ENCODE data around the gene DHRS13. TPM values are rescaled to one million over a fixed set of nuclear protein-coding genes. Genes with fewer than 3 reads are reported as not detected.
"Not testable (repeated sequence)": the region's sequence is repeated elsewhere in the genome, so short reads cannot be mapped to it uniquely, and the experiment has no call there.

DHRS13 gene
- polyA plus RNA-seq, 6 donors from 2014 or later, result 9.4 to 17.3 (median 11.5) TPM

DNA sequence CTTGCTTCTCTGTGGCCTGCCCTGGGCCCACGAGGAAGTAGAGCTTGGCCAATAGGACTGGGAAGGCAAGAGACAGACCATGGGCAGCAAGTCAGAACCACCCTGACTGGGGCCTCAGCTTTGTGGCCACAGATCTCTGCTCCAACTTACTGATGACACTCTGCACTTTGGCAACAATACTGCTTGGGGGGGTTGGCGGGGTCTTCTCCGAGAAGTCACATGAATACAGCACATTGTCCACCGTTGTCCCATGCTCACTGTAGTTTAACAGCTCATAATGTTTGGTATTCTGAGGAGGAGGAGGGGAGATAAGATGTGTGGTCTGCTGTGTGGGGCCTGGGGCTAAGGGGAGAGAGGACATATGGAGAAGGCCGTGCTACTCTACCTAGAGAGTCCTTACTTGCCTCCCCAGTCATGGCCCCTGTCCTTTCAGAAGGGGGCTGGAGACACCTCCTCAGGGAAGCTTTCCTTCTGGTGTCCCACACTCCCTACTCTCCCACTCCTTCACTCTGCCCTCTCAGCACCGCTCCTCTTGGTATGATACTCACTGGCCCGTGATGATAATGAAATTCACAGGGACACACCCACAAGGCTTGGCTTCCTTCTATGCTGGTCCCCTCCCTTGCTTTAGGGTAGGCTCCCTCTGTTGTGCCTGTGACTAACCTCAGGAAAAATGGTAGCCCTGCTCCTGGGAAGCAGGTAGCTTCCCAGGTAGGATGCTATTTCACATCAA lies 4.0 kb upstream of the DHRS13 start:
- H3K4me3 Mint-ChIP-seq, result peak overlapping the region in 2 of 8 donors; percentile 5 to 46
- peaks cover 0 to 8% of the 10 kb centered on the region in 2 donors for H3K36me3 Mint-ChIP-seq

DNA sequence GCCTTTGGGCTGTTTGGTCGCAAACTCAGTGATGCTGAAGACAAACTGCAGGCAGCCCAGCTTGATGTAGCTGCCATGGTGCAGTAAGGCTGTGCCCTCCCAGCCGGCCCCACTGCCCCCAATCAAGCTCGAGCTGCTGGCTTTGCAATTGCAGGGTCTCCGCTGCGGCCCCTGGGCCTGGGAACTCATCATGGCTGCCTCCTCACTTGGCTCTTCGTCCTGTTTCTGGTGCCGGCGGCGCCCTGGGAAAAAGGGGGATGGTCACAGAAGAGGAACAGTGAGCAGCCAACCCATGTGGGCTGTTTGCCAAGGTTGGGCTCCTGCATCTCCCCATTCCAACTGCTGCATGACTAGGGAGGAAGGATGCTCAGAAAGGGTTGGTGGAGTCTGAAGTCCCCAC lies 3.4 kb upstream of the DHRS13 start:
- no peak for DNase-seq
- Mint-ChIP-seq H3K27me3 (no peaks in the 10 kb centered on the region), H3K9me3 (no peaks in the 10 kb centered on the region), H3K4me3 (peak overlapping the region in 2 of 8 donors; percentile 5 to 46), H3K27ac (peak overlapping the region in 1 of 6 donors; percentile 88), H3K36me3 (peaks cover 0 to 8% of the 10 kb centered on the region in 2 donors), H3K4me1 (peaks cover 17 to 22% (median 18%) of the 10 kb centered on the region in 3 donors)
- ATAC-seq (ENCODE audit: low read depth in 2 of 2), result no peak

More for the DNA sequence above, 4.0 kb upstream of the DHRS13 start:
- Mint-ChIP-seq H3K27ac (peak overlapping the region in 3 of 6 donors; percentile 64 to 88 (median 72)), H3K9me3 (no peaks in the 10 kb centered on the region), H3K4me1 (peaks cover 11 to 17% (median 14%) of the 10 kb centered on the region in 3 donors), H3K27me3 (no peaks in the 10 kb centered on the region)
- ATAC-seq (ENCODE audit: low read depth in 2 of 2) (no peak), DNase-seq (no peak)

DNA sequence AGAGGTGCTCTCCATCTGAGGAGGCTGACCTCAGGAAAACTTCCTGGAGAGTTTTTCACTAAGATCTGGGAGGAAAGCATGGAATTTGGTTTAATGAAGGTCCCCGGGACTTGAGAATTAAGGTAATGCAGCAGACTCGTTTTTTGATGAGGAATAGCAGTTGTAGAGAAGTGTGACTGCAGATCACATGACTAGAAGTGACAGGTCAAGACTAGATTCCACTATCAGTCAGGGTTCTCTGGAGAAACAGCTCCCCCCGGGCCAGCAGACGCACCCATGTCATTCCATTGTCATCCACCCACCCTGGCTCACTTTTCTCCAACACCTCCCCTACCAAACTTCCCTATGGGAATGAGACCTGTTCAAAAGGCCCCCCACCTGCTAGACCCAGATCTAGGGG lies 1.9 kb upstream of the DHRS13 start:
- Mint-ChIP-seq H3K4me3 (peak overlapping the region in 1 of 8 donors; percentile 66), H3K36me3 (peaks cover 0 to 8% of the 10 kb centered on the region in 2 donors), H3K27me3 (no peaks in the 10 kb centered on the region), H3K9me3 (no peaks in the 10 kb centered on the region), H3K4me1 (peaks cover 22 to 28% (median 23%) of the 10 kb centered on the region in 3 donors), H3K27ac (no peak overlapping the region)
- ATAC-seq (ENCODE audit: low read depth in 2 of 2) (no peak), DNase-seq (no peak)

DNA sequence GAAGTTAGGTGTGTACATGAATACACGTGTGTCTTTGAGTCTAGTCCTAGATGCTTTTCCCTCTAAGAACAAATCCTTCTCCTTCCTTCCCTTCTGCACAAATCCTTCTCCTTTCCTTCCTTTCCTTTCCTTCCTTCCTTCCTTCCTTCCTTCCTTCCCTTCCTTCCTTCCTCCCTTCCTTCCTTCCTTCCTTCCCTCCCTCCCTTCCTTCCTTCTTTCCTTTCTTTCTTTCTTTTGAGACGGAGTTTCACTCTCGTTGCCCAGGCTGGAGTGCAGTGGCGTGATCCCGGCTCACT lies 615 bp upstream of the DHRS13 start:
- DNase-seq; ATAC-seq (ENCODE audit: low read depth in 2 of 2); H3K36me3 Mint-ChIP-seq; H3K9me3 Mint-ChIP-seq; H3K27me3 Mint-ChIP-seq: not testable (repeated sequence)
- Mint-ChIP-seq H3K4me1 (peaks cover 29 to 34% (median 30%) of the 10 kb centered on the region in 3 donors), H3K4me3 (peak overlapping the region in 7 of 8 donors; percentile 2 to 91 (median 69)), H3K27ac (peak overlapping the region in 4 of 6 donors; percentile 39 to 81 (median 72))

DNA sequence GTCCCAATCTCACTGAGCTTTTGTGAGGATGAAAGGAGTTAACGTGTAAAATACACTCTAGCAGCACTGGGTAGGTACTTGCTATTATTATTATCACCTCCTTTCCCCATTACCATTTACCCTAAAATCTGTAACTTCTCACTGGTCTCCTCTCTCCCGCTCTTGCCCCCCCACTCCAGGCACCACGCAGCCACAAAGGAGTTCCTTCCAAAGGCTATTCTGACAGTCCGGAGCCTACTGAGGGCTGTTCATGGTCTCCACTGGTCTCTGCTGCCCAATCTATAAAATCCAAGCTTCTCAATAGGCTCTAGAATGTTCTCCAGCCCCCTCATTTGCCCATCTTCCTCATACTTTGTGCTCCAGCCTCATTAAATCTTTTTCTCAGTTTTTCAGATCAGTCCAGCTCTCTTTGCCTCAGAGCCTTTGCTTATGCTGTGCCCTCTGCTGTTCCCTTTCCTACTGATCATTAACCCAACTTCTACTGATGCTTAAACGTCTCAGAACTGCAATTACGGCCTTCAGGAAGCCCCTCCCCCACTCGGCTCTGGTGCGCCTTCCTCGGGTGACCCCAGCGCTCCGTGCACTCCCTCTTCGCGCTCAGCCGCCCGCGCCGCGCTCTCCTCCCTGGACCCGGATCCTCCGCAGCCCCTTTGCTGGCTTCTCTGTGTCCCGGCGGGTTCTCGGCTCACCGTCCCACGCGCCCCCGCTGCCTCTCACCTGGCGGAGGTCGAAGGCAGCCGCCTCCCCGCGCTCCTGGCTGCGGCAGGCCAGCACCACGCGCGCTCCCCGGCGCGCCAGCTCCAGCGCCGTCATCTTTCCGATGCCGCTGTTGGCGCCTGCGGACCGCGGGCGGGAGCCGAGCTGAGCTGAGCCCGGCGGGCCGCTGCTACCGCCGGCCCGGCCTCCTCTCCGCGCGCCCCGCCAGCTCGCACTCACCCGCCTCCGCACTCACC lies 737 bp downstream of the DHRS13 start:
- H3K27ac Mint-ChIP-seq, result peak overlapping the region; percentile 81 to 97 (median 92)
- DNase-seq (no peak), ATAC-seq (ENCODE audit: low read depth in 2 of 2) (peak; percentile 28 to 35)
- peaks cover 36 to 43% (median 37%) of the 10 kb centered on the region in 3 donors for H3K4me1 Mint-ChIP-seq
- peak overlapping the region; percentile 79 to 93 (median 88) for H3K4me3 Mint-ChIP-seq
- no peaks in the 10 kb centered on the region for H3K9me3 Mint-ChIP-seq
- H3K27me3 Mint-ChIP-seq, result no peaks in the 10 kb centered on the region
- H3K36me3 Mint-ChIP-seq, result peaks cover 0 to under 1% of the 10 kb centered on the region in 2 donors

DNA sequence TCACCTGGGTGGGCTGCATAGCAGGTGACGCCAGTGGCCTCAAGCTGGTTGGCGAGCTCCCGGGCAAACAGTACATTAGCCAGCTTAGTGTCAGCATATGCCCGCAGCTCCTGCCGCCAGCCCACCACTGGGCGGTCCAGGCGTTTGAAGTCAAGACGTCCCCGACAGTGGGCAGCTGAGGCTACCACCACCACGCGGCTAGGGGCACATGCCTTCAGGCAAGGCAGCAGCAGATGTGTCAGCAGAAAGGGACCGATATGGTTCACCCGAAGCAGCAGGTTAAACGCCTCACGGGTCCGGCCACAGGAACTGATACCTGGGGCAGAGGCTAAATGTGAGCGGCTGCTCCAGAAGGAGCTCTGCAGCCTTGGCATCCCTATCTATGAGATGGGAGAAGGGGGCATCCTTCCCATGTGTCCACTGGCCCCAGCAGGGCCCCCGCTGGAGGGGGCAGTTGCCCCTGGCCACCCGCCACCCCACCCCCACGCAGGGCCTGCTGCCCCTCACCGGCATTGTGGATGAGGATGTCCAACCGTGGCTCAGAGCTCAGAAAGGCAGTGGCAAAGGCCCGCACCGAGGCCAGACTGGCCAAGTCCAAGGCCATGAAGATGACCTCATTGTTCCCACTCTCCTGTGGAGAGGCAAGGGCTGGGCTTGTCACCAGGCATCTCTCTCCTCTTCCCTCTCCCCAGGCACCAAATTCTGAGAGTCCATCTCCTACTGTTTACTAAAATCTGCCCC lies 1.7 kb downstream of the DHRS13 start:
- H3K27me3 Mint-ChIP-seq, result no peaks in the 10 kb centered on the region
- no peaks in the 10 kb centered on the region for H3K36me3 Mint-ChIP-seq
- H3K27ac Mint-ChIP-seq, result peak overlapping the region in 1 of 6 donors; percentile 81
- H3K9me3 Mint-ChIP-seq, result no peaks in the 10 kb centered on the region
- DNase-seq (no peak), ATAC-seq (ENCODE audit: low read depth in 2 of 2) (no peak)
- H3K4me3 Mint-ChIP-seq, result peak overlapping the region in 7 of 8 donors; percentile 79 to 93 (median 91)
- peaks cover 42 to 52% (median 47%) of the 10 kb centered on the region in 3 donors for H3K4me1 Mint-ChIP-seq

DNA sequence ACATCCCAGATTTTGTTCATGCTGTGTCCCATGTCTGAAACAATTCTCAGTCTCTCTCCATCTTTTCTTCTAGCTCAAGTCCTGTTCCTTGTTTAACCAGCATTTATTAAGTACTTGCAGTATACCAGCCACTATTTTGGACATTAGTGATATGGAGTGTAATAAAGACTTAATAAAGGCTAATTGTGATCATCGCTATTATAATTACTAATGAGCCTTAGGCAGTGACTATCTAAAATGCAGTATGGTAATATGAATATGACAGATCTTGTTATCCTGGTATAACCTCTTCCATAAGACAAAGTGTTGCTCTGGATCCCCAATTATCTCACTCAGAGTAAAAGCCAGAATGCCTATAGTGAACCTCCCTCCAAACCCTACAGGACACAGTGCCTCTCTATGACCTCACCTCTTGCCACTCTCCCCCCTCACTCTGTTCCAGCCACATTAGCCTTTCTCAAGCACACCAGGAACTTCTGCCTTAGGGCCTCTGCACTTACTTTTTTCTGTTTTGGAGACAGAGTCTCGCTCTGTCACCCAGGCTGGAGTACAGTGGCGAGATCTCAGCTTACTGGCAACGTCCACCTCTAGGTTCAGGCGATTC lies 3.6 kb downstream of the DHRS13 start:
- peak overlapping the region in 2 of 6 donors; percentile 5 to 15 for H3K27ac Mint-ChIP-seq
- DNase-seq (no peak), ATAC-seq (ENCODE audit: low read depth in 2 of 2) (no peak)
- H3K4me3 Mint-ChIP-seq, result peak overlapping the region; percentile 6 to 94 (median 42)
- H3K4me1 Mint-ChIP-seq, result peaks cover 50 to 63% (median 56%) of the 10 kb centered on the region in 3 donors
- H3K27me3 Mint-ChIP-seq, result no peaks in the 10 kb centered on the region
- H3K36me3 Mint-ChIP-seq, result no peaks in the 10 kb centered on the region
- no peaks in the 10 kb centered on the region for H3K9me3 Mint-ChIP-seq

DNA sequence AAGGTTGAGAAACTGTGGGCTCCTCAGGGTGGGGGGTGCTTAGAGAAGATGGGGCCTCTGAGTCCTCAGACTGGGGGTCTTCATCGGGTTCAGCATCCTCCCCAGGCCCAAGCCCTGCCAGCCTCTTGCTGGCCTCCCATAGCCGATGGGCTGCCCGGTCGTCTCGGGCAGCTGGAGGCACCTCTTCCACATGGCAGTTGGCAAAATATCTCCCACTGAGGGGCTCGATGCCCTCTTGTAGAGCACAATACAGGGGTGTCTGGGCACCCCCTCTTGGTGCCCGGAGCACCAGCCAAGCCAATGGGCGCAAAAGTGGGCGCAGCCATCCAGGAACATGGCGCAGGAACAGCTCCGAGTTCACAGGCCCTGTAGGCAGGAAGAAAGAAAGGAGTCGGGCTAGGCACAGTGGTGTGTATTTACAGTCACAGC lies 4.3 kb downstream of the DHRS13 start:
- no peaks in the 10 kb centered on the region for H3K9me3 Mint-ChIP-seq
- peak overlapping the region in 6 of 8 donors; percentile 29 to 99 (median 98) for H3K4me3 Mint-ChIP-seq
- peaks cover 54 to 67% (median 54%) of the 10 kb centered on the region in 3 donors for H3K4me1 Mint-ChIP-seq
- ATAC-seq (ENCODE audit: low read depth in 2 of 2) (no peak), DNase-seq (no peak)
- H3K36me3 Mint-ChIP-seq, result no peaks in the 10 kb centered on the region
- no peaks in the 10 kb centered on the region for H3K27me3 Mint-ChIP-seq
- peak overlapping the region in 4 of 6 donors; percentile 47 to 99 (median 84) for H3K27ac Mint-ChIP-seq

DNA sequence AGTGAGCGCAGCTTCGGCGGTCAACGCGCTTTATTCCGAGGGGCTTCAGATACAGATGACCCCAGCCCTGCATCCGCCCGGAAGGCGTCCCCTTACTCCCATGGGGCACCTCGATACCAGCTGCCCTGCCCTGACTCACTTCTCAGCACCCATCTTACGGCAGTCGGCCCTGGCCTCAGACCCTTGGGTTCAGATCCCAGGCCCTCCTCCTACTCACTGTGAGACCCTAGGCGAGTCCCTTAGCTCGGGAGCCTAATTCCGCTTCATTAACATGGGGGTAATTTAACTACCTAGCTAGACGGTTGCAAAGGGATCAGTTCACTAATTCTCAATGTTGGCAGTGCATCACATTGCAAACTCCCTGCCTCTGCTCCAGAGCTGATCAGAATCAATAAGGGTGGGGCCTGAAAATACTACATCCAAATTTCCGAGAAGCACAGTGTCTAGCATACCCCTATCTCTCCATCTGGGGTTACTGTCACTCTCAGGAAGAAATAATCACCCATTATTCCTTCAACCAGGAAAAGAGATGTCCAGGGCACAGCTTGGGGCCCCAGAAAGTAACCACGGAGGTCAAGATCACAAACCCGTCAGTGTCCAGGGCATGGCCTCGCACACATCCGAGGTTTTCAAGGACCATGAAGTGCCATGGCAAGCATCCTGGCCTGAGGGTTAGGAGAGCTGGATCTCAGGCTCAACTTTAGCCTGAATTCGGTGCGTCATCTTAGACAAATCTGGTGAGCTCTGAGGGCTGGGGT lies 4.9 kb downstream of the DHRS13 start:
- Mint-ChIP-seq H3K4me3 (peak overlapping the region; percentile 94 to 99 (median 98)), H3K9me3 (no peaks in the 10 kb centered on the region), H3K4me1 (peaks cover 54 to 67% (median 54%) of the 10 kb centered on the region in 3 donors), H3K36me3 (no peaks in the 10 kb centered on the region), H3K27me3 (no peaks in the 10 kb centered on the region), H3K27ac (peak overlapping the region; percentile 91 to 99 (median 96))
- ATAC-seq (ENCODE audit: low read depth in 2 of 2) (no peak), DNase-seq (no peak)

DNA sequence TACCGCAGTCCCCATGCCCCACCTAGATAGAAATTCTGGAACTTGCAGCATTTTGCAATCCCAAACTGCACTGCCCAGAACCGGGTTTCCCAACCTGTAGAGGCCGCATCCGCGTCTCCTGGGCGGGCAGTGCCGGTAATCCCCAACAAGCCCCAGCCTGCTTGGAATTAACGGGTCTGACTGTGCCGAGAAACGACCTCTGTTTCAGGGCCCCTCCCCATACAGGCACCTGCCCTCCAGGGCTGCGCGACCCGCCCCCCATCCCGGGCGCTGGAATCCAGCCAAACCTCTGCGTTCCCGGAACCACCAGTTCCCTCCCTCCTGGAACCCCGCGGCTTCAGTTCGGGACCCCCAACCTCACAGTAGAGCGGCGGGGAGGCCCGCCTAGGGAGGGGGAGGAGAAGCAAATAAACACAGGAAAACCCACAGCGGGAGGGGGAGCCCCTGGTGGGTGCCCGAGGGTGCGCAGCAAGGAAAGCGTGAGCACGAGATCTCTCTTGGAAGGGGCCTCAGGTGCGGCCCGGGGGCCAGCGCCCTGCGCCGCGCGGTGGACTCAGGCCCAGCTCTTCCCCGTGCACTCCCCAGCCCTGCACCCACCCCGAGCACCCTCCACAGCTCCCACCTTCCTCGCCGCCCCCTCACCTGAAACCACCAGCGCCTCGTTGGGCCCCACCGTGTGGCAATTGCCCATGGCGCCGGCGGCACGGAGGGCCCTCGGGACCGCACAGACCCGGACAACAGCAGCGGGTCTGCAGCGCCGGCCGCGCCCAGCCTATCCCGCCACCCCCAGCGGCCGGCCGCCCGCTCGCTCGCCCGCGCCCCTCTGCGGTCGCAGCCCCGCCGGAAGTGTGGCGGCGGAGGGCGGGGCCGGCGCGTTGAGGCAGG lies 5.8 kb downstream of the DHRS13 start, which contains the start of gene FLOT2:
Gene FLOT2, minus strand, starts transcription at position 850 of the 885 bp plus-strand sequence. Its CDS starts 159 bp downstream, at position 691.
- Mint-ChIP-seq H3K4me1 (peaks cover 53 to 71% (median 56%) of the 10 kb centered on the region in 3 donors), H3K27me3 (no peaks in the 10 kb centered on the region), H3K9me3 (no peaks in the 10 kb centered on the region), H3K36me3 (no peaks in the 10 kb centered on the region), H3K27ac (peak within 1 kb of the TSS; percentile 91 to 99 (median 98)), H3K4me3 (peak within 1 kb of the TSS; percentile 94 to 99 (median 98))
- ATAC-seq (ENCODE audit: low read depth in 2 of 2) (peak; percentile 77 to 78), DNase-seq (peak; percentile 68)

DNA sequence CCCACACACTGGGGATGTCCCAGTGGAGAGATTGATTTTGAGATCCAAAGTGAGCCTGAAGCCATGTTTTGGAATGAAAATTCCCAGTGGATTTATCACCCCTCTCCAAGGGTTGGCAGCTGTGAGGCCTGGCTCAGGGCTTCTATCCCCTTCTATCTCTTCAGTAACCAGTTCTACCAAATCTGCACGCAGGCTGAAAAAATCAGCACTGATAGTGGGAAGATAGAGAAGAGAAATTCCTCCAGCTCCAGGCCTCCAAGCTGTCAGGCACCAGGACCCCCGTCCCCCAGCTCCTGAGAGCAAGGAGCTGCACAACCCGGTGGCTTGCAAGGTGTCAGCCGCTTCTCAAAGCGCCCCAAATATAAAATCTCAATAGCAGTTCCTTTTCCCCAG lies 6.4 kb downstream of the DHRS13 start:
- Mint-ChIP-seq H3K27ac (peak overlapping the region; percentile 75 to 99 (median 96)), H3K4me1 (peaks cover 53 to 71% (median 55%) of the 10 kb centered on the region in 3 donors), H3K27me3 (no peaks in the 10 kb centered on the region), H3K36me3 (no peaks in the 10 kb centered on the region), H3K4me3 (peak overlapping the region; percentile 94 to 99 (median 98)), H3K9me3 (no peaks in the 10 kb centered on the region)
- ATAC-seq (ENCODE audit: low read depth in 2 of 2) (no peak), DNase-seq (no peak)
